ENCODE measurements around the gene SPIRE2.
A peak's percentile ranks its signal among the peaks of the same experiment; 100 is the strongest.

SPIRE2 gene

GRCh38 chr16:89893642-89894548 lies 65.6 kb downstream of the SPIRE2 start:
- DNase-seq (ENCODE audit: low read depth in 2 of 2): no peak

- no peak for DNase-seq (ENCODE audit: low read depth in 2 of 2)
Observed at GRCh38 chr16:89895482-89896250, 67.4 kb downstream of the SPIRE2 start.

- no peak for DNase-seq (ENCODE audit: low read depth in 2 of 2)
Observed at GRCh38 chr16:89897204-89897603, 68.9 kb downstream of the SPIRE2 start.

- DNase-seq (ENCODE audit: low read depth in 2 of 2): no peak
Observed at GRCh38 chr16:89898201-89898967, 70.1 kb downstream of the SPIRE2 start.

GRCh38 chr16:89899879-89900481 lies 71.7 kb downstream of the SPIRE2 start:
- DNase-seq (ENCODE audit: low read depth in 2 of 2): no peak

- no peak for DNase-seq (ENCODE audit: low read depth in 2 of 2)
Observed at GRCh38 chr16:89900885-89901284, 72.6 kb downstream of the SPIRE2 start.

- no peak for DNase-seq (ENCODE audit: low read depth in 2 of 2)
Observed at GRCh38 chr16:89902980-89903379, 74.7 kb downstream of the SPIRE2 start.

GRCh38 chr16:89903908-89904515 lies 75.7 kb downstream of the SPIRE2 start:
- no peak for DNase-seq (ENCODE audit: low read depth in 2 of 2)

GRCh38 chr16:89904606-89905510 lies 76.6 kb downstream of the SPIRE2 start:
- DNase-seq (ENCODE audit: low read depth in 2 of 2): no peak

GRCh38 chr16:89905511-89906139 lies 77.3 kb downstream of the SPIRE2 start:
- no peak for DNase-seq (ENCODE audit: low read depth in 2 of 2)

GRCh38 chr16:89906140-89907025 lies 78.1 kb downstream of the SPIRE2 start:
- DNase-seq (ENCODE audit: low read depth in 2 of 2): no peak

GRCh38 chr16:89907055-89907814 lies 79.0 kb downstream of the SPIRE2 start:
- DNase-seq (ENCODE audit: low read depth in 2 of 2): no peak

- no peak for DNase-seq (ENCODE audit: low read depth in 2 of 2)
Observed at GRCh38 chr16:89908236-89908635, 80.0 kb downstream of the SPIRE2 start.

GRCh38 chr16:89909777-89910716 lies 81.8 kb downstream of the SPIRE2 start:
- DNase-seq (ENCODE audit: low read depth in 2 of 2): peak; percentile 24 to 42

GRCh38 chr16:89910717-89911354 lies 82.6 kb downstream of the SPIRE2 start:
- no peak for DNase-seq (ENCODE audit: low read depth in 2 of 2)

GRCh38 chr16:89911375-89911774 lies 83.1 kb downstream of the SPIRE2 start:
- DNase-seq (ENCODE audit: low read depth in 2 of 2): no peak

Data from stimulated activated CD8-positive, alpha-beta memory T cell treated with anti-CD3 and anti-CD28 coated beads, Interleukin-7, amount 100 ng/mL, for 1 hour (primary cell).